ENCODE results near the gene TTF2.

Gene TTF2

DNA sequence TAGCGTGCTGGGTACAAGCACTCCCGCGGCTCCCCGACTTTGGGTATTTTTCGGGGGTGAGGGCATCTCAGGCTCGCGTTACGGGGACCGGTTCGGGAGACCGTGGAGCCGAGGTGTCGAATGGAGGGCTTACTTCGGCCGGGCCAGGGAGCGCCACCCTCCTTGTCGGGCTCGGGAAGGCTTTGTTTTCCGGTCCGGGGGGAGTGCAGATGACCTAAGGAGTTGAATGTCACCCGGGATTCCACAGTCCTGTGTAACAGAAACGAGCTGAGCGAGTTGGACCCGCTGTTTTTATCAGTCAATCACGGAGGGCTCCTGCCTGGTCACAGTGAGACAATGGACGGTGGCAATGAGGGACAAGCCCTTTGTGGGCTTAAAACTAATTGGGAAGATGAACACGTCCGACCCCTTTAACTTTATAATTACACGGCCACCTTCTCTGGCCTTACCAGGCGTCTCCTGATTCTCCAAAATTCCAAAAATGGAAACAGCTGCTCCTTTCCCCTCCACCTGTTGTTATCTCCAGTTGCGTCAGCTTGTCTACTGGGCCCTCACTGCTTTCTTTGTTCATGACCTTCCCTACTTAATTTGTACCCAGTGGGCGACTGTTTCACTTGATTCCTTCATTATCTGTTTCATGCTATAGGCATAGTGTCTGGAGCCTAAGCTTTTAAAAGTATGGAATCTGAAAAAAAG lies 62.4 kb downstream of the TTF2 start:
- no peak for DNase-seq

DNA sequence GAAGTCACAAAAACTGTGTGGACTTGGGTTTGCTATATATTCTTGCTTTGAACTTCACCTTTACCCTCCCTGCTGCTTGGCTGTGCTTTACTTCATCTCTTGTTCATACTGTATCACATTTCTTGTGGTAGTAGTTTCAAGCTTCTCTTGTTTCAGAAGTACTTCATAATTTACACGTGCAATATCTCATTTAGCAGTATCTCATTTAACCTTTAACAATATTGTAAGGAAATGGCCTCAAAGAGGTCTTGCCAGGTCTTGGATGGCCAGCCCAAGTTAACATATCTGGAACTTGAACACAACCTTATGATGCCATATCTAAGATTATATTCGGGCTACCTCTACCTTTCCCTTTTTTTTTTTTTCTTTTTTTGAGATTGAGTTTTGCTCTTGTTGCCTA lies 63.1 kb downstream of the TTF2 start:
- DNase-seq = no peak

DNA sequence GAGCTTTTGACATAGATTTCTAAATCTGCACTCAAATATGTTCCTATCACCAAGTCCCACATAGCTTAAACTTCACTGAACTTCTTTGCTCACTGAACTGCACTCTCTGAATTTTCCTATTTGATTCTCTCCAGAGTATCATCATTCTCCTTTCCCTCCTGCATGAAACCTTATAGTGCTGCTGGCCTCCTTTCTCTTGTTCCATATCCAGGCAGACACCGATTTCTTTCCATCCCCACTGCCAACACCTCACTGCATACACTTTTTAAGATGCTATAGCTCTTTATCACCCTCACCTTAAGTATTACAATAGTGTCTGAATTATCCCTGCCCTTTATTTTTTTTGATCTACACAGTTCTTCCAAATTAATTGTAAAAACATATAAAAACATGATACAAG lies 64.5 kb downstream of the TTF2 start:
- DNase-seq = no peak

DNA sequence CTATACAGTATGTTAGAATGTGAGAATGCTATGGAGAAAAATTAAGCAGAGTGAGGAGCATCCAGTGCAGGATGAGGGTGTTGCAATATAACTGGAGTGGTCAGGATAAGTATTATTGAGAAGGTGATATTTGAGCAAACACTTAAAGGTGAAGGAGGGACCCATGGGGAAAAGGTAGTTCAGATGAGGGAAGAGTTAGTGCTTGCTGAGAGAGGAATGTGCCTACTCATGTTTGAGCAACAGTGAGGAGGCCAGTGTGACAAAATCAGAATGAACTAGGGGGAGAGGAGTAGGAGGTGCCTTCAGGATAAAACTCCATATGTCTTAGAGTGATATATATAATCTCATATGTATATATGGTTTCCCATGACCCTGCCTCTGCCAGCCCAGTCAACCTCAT lies 67.7 kb downstream of the TTF2 start:
- no peak for DNase-seq

DNA sequence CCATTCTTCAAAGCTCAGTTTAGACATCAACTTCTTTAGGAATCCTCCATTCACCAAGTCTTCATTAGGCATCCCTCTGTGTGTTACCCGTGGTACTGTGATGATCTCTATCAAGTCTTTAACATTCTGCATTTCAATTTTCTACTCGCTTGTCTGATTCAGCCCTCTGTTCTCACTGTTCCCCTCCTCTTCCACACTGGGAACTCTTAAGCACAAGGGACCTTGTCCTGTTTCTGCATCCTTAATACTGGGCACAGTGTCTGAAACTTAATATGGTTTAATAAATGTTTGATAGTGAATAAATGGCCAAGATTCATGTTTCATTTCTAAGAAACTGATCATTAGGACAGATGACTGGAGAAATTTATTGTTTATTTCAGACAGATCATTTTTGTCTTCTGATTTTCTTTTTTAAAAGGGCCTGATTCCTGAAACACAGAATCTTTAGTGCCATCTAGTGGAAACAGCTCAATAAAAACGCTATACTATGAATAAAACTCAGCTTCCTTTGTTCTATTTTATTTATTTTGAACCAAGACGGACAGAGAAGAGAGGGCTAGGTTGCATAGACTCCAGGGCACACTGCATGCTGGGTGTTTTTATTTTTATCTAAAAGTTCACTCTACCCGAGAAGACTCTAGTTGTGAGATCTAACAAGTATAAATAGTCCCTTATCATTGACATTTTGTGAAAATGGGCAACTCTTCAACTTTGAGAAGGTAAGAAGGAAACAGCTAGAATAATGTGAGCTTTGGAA lies 68.4 kb downstream of the TTF2 start:
- DNase-seq = no peak

DNA sequence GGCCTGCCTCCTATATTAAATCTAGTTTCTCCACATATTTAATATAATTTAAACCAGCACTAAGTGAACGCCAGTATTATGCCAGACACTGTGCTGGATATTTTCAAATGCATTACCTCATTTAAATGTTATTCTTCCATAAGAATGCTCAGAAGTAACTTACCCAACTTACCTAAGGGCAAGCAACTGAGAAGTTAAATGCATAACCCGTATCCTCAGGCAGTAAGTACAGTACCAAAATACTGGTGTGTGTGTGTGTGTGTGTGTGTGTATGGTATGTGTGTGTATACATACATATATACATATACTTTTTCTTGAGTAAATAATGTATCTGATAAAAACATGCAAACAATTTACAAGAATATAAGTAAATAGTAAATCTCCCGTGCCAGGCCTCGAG lies 70.4 kb downstream of the TTF2 start:
- no peak for DNase-seq

DNA sequence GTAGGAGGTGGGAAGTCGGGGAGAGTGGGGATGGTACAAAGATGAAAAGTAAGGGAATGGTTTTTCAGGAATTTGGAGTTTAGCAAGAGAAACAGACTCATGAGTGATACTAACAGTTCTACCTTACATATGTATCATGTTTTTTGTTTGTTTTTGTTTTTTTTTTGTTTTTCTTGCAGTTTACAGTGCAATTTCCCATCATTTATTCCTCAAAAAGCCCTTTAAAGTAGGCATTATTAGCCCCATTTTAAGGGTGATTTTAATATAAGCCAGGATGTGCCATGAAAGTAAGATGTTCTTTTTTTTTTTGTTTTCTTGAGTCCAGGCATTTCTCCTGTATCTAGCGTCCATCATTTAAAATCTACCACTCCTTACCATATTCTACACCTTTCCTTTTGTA lies 75.2 kb downstream of the TTF2 start:
- no peak for DNase-seq

DNA sequence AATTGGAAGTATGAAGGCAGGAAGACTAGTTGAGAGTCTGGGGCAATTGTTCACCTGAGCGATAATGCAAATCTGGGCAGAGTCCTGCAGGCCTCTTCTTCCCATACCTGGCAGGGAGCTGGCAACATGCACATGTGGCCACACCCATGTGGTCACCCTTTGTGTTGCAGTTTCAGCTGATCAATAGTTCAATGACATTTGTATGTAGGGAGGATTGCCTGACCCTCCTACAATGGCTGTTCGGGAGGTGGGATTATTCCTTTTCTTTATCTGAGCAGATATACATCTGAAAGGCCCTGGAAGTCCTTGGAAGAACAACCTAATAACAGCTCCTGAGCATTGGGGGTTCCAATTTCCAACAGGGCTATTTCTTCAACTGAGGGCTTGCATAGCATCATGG lies 76.6 kb downstream of the TTF2 start:
- no peak for DNase-seq

DNA sequence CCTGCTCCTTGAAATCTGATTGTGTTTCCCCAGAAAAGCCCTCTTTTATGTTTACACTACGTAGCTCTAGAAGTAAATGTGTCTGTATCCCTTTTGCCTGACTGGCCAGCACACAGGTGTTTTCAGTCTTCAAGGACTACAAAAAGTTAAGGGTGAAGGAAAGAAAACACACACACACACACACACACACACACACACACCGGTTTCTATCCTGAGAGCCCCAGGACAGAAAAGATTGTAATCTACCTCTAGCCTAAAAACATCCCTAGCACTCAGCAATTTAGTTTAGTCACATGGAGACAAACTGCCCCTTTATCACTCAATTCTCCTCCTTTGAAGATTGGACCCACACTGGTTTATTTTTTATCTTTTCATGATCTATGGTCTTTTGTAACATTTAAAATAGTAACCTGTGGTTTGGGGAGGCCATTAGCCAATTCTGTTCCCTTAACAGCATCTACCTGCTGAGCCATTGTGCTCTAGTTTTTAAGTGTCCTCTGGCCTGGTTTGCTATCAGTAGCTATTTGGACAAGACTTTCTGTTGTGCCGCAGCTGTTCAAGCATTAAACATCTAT lies 77.2 kb downstream of the TTF2 start:
- no peak for DNase-seq

DNA sequence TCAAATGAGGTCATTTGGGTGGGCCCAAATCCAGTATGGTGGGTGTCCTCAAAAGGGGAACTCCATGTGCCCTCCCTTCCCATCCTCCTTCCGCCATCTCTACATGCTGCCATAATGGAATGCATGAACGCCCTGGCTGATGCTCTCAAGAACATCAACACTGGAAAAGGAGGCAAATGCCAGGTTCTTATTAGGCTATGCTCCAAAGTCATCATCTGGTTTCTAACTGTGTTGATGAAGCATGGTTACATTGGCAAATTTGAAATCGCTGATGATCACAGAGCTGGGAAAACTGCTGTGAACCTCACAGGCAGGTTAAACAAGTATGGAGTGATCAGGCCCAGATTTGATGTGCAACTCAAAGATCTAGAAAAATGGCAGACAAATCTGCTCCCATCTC lies 78.0 kb downstream of the TTF2 start:
- no peak for DNase-seq

DNA sequence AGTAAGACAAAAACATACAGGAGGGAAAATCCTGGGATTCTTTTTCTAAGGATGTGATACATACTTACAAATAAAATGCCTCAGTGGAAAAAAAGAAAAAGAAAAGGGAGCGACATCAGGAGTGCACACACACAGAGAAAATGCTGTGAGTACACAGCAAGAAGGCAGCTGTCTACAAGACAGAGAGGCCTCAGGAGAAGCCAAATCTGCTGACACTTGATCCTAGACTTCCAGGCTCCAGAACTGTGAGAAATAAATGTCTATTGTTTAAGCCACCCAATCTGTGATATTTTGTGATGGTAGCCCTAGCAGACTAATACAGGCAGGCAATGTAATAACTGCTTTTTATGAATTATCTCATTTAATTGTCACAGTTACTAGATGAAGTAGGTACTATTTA lies 78.4 kb downstream of the TTF2 start:
- DNase-seq = no peak

DNA sequence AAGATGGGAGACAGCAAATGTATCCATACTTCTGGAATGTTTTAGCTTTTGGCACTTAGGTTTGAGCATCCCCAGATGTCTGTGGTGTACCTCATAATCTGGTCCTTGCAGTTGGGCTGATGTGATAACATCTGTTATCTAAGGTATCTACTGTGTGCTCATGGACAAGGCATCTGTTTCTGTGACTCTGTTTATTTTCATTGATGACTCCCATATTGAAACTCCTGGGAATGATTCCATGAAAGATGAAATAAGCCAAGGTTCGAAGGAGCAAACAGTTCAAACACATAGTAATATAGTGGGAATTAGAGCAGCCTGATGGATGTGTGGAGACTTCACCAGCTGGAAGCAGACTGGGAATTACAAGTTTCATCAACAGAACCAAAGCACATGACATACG lies 82.1 kb downstream of the TTF2 start:
- no peak for DNase-seq

DNA sequence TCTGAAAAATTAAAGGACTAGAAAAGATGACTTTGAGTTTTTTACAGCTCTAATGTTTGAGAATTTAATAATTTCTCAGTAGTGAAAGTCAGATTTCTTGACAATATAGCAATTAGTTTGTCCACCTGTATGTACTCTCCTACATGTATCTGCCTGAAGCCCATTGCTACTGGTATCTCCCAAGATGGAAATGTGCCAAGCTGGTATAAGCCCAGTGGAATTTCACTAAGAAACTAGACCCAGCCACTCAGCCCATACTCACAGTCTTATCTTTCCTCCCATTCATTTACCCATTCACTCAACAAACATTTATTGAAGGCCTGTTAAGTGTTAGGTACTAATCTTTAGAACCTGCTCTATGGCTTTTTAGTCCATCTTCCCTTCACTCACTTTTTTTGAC lies 83.0 kb downstream of the TTF2 start:
- DNase-seq = no peak

DNA sequence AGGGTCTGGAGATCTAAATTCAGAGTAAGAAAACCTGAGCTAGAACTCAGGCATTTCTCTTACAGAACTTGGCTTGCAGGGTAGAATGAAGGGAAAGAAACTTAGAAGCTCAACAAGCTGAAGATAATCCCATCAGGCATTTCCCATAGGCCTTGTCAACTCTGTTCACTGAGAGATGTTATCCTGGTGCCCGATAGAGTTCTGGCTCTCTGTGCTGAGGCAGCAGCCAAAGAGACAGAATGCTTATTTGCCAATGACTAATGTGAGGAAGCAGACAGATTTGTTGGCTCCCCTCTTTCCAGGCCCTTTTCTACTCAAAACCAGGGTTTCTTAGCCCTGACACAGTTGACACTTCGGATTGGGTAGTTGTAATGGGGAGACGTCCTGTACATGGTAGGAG lies 83.7 kb downstream of the TTF2 start:
- no peak for DNase-seq

DNA sequence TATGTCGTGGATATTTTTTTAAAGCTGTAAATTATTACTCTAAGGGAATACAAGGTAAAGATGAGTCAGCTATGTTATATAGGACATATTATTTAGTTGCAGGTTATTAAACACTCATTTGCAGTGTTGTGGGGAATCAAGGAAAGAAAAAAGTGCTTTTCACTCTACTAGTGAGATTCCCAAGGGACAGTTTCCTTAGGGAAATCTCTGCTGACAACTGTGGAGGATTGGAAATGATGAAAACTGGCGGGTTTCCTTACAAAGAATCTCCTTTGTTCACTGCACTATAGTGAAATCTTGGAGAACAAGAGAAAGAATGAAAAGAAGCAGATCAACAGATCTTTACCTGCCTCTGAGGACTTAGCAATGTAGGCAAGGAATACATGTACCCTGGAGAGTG lies 85.9 kb downstream of the TTF2 start:
- DNase-seq = no peak

DNA sequence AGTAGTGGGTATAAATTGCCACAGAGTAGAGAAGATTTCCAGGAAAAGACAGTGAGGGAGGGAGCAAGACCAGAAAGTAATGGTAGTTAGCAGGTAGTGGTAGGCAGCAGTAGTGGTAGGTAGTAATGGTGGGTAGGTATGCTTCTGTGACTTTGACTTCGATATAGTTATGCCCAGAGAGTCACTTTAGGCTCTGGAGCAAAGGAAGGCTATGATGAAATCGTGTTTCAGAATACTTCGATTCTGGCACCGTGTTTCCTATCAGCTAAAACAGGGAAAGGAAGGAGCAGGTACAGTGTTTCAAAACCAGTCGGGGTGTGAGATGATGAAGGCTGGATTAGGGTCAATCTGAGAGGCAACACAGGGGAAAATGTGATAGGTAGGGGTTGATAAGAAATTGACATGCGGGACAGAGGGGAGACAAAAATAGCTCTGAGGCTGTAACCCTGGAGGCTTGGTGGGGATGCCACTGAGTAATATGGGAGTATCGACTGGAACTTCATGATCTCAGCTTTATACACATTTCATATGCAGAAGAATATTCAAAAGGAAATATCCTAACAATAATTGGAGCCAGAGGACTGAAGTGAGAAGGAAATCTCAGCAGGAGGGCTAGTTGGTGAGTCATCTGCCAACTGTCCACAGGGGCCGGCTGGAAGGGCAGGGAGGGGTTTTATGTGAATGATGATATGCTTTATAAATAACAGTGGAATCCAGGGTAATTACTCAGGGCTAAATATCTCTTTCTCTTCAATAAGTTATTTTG lies 86.6 kb downstream of the TTF2 start:
- no peak for DNase-seq

DNA sequence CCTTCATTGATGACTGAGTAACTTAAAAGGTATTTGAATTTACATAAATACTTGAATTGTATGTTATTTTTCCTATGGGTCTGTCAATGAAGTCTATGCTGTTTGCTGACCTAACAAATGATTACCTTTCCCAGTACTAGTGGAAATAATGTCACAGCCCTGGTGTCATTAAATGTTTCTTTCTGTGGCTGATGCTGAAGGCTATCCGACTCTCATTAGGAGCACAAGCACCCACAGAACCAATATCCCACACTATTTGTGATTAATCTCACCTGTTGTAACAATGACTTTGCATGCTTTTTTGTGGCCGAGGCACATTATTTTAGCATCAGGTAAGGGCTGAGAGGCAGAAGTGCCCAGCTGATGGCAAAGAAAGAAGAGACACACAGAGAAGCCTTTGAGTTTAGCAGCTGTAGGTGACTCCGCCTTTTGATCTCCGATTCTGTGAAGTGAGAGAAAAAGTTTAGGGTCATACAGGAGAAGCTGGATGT lies 87.3 kb downstream of the TTF2 start:
- no peak for DNase-seq

DNA sequence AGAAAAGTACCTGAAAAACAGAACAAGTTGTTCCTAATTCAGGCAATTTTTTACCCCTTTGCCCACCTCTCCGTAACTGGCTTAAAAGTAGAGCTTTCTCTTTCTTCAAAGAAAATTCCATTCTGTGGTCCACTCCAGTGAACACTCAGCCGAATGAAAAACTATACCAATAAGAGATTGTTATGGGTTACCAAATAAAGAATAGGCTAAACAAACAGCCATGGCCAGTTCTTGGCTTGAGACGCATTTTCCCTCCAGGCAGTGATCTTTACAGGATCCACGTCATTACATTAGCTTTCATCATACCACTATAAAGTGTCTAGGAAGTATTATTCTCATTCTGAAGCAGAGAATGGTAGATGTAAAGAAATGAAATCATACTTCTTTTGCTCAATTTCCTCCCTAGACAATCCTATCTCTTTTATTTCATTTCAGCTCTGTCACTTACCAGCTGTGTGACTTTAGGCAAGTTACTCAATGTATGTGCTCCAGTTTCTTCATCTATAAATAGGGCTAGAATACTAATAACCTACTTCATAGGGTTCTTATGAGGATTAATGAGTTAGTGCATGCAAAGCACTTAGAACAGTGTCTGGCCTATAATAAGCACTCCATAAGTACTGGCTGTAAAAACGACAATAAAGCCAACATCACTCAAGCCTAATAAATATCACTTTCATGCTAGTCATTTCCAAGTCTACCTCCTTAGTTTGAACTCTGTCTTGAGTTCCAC lies 87.9 kb downstream of the TTF2 start:
- no peak for DNase-seq

DNA sequence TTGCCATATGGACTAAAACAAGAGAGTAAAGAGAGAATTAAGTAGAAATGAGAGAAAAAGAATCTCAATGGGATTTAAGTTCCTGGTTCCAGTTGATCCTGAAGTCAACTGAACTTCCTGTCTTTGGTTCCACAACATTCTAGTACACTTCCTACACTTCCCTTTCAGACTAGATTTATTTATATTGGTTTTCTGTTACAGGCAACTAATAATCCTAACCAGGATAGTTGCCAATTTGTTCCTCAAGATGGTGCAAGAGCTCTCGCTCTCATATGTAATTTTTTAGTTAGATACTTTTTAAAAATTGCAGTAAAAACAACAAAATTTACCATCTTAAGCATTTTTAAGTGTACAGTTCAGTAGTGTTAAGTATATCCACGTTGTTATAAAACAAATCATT lies 90.2 kb downstream of the TTF2 start:
- DNase-seq = no peak

DNA sequence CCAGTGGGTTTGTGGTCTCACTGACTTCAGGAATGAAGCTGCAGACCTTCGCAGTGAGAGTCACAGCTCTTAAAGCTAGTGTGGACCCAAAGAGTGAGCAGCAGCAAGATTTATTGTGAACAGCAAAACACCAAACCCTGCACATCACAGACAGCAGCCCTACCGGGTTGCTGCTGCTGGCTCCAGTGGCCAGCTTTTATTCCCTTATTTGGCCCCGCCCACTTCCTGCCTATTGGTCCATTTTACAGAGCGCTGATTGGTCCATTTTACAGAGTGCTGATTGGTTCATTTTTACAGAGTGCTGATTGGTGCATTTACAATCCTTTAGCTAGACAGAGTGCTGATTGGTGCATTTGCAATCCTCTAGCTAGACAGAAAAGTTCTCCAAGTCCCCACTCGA lies 91.2 kb downstream of the TTF2 start:
- peak; percentile 3 for DNase-seq
